Esophagus mucosa (tissue), 1 donor: Measurements from ENCODE around the gene IQCM. TPM values are rescaled to one million over a fixed set of nuclear protein-coding genes. Genes with fewer than 3 reads are reported as not detected.
A peak's percentile ranks its signal among the peaks of the same experiment; 100 is the strongest.
"Not testable (repeated sequence)": the region's sequence is repeated elsewhere in the genome, so short reads cannot be mapped to it uniquely, and the experiment has no call there.

Source experiments
- ATAC-seq: fragments of 200-7000 bp; cut with Tn5 transposase; one replicate; pipeline ENCODE4 v1.9.1; 2020
- total RNA-seq: library from RNA; stranded (reverse); gene quantifications from one replicate; pipeline ENCODE4 v1.2.4, GENCODE V29; 2023
- donor health status: DM: yes; HTN: yes; CAD: no.

Gene IQCM
- total RNA-seq, 1 donor from 2014 or later, result not detected

DNA sequence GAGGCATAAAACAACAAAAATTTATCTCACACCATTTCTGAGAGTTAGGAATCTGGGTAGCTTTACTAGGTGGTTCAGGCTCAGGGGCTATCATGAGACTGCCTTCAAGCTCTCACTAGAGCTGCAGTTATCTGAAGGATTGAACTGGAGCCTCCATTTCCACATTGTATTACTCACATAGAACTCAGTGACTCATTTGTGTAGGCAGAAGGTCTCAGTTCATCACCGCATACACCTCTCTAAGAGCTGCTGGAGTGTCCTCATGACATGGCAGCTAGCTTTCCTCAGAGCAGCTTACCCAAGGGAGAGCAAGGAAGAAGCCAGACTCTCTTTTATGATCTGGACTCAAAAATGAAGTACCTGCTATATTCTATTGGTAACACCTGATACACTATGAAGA is 389.2 kb downstream of the IQCM start:
- no peak for ATAC-seq

DNA sequence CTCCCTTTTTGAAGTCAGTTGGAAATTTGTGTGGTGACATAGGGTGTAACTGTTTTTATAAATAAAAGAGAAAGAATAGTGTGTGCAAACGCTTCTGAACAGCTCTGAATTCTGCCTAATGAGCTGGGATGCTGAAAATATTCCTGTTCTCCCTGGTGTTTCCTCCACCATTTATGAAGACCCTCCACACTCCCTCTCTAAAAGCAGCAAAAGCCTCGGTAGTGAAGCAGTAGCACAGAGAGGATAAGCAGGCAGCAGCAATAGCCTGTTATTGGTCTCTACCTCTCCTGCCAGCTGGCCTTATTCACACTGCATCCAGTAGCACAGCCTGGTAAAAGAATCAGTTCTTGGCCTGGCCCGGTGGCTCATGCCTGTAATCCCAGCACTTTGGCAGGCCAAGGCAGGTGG is 406.1 kb downstream of the IQCM start:
- ATAC-seq, result no peak

DNA sequence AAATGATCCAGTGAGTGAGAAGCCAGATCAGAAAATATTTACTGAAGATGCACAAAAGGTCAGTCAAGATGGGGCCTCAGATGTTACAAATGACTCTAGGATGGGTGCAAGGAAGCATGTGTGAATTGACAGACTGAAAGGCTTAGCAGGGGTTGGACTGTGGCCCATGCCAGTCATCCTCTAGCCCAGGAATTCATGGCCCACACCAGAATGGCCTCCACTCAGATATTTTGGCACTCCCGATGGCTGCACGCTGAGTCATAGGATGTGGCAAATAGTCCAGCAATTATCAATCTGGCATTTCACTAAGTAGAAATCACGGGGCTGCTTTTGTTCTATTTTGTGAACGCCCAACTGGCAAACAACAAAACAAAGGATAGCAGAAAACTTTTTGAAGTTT is 406.5 kb downstream of the IQCM start:
- ATAC-seq, result no peak

DNA sequence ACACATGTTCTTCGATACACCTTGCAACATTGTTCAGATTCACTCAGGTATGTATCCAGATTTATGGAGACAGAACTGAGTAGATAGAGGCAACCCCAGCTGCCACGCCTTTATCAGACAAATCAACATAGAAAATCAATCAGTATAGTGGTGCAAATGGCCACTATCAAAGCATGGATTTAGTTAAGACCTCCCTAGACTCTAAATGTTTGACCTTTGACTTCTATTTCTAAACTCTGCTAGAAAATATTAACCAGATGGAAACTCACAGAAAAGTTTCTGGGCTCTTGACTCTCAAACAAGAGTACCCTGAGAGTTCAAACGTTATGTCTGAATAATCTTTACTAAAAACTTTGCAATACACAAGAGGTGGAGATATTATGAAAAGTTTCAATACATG is 411.5 kb downstream of the IQCM start:
- no peak for ATAC-seq

DNA sequence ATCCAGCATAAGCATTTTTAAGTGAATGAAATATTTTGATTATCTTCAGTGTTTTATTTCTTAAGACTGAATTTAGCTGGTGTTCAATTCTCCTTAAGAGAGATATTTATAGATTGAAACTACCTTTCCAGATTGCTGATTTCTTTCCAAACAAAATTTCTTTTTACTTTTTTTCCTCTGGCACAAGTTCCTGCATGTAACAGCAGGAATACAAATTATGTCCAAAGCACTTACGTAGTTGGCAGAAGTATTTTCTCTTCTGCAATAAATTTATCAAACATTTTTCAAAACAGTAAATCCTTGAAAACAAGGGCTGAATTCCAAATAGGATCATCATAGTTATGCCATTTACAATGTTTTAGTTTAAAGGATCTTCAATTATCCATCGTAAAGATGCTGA is 412.6 kb downstream of the IQCM start:
- no peak for ATAC-seq

DNA sequence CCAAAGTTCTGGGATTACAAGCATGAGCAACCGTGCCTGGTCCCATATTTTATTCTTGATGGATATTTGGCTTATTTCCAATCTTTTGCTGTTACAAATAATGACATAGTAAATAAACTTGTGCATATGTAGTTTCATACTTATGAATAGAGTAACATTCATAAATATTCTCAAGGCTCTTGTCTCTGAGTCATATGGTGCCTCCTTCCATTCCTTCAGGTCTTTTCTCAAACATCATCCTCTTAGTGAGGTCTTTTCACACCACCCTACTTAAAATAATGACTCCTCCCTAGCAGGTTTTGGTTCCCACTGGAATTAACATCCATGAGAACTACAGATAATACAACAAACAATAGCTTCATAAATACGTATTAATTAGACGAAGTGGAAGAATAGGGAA is 416.6 kb downstream of the IQCM start:
- ATAC-seq, result no peak

DNA sequence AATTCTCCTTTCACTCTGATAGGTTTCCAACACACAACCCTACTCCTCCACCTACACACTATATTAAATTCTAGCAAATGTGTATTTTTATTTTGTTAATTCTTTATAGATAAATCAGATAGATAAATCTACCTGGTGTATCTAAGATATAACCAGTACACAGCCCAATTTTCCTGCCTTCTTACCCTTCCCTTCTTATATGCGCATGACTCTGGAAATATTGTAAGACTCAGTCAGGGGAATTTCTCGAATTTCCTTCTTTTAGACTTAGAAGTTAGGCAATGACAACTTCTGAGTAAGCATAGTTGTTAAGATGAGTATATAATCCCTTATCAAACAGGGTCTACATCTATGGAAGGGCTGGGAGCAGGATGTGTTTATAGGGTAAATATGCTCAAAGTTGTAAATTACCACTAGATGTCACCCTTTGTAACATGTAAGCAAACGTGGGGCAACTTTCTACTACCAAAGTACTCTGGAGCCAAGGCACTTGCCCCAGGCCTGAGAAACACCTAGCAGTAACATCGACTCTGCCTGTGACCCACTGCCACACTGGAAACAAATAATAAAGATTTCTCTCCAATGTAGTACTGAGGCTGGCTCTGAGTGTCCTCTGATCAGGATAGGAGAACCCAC is 444.7 kb downstream of the IQCM start:
- peak; percentile 64 for ATAC-seq

DNA sequence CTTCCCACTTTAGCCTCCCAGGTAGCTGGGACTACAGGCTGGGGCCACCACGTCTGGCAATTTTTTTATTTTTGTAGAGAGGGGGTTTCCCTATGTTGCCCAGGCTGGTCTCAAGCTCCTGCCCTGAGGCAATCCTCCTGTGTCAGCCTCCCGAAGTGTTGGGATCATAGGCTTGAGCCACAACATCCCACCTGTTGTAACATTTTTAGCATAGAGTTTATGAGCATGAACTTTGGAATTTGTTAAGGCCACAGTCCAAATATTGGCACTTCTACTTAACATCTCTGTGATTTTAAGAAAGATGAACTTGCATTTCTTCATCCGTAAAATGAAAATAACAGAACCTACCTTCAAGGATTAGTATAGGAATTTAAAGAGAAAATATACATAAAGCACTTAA is 445.6 kb downstream of the IQCM start:
- ATAC-seq, result no peak

DNA sequence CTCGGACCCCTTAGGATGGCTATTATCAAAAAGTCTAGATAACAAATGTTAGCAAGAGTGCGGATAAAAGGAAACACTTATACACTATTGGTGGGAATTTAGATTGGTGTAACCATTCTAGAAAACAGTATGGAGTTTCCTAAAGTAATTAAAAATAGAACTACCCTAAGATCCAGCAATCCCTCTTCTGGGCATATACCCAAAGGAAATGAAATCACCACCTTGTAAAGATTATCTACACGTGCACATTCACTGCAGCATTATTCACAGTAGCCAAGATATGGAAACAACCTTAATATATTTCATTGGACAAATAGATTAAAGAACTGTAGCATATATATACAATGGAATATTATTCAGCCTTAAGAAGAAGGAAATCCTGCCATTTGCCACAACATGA is 462.4 kb downstream of the IQCM start:
- ATAC-seq, result no peak

DNA sequence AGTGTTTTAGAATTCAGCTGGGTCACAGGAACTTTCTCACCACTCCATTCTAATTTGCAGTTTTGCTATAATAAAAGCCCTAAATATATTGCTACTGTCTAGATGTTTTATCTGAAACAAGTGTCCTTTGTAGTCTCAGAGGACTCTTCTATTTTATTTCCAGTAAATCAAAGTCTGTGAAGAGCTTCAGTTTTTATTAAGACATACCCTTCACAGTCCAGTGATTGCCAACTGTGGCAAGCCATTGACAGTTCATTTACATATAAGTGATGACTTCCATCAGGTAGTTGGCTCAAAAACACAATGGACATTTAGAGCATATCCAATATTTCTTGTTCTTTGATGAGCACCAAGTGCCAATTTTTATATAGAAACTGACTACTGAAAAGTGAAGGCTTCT is 466.1 kb downstream of the IQCM start:
- ATAC-seq, result no peak

DNA sequence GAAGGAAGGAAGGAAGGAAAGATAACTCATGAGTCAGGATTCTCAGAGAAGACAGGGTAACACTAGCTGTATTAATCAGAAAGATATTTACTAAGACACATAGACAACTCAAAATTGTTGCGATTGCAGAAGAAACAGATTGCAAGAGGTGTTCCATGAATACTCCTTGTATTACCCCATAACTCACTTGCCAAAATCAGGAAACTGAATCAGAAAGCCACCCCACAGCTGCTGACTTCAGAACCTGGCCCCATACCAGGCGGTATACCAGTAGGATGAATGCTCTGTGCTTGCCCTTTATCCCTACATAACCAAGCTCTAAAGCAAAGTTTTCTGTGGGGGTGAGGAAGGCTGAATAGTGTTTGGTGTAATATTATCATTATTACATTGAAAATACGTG is 468.5 kb downstream of the IQCM start:
- ATAC-seq, result no peak

DNA sequence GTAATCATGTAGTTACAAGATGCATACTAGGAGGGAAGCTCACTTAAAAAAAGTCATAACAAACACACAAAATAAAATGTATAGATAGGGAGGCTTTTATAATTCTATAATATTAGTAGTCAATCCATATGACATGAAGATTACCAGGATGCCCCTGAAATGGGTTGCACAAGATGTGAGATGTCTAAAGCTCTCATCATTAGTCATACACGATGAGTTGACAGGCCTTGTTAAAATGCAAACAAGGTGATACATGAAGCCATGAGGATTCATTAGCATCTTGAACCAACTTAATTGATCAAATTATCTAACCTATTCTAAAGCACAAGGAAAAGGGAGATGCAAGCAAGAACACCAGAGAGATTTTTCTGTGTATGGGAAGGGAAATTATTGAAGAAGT is 470.2 kb downstream of the IQCM start:
- ATAC-seq, result no peak

DNA sequence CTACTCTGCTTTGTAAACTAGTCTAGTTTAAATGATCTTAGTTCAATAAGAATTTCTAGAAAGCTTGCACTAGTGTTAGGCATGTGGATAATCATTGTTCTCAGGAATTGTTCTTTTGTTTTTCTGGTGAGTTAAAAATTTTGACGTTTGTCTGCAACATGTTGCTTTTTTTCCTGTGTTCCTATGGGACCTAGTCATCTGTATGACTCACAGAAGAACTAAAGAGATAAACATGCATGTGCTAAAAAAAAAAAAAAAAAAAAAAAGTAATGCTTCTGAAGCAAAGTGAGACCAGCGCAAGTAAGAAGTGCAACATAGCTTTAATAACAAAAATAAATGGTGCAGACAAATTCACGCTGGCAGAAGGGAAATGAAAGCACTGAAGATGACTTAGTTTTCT is 471.2 kb downstream of the IQCM start:
- ATAC-seq, result no peak

DNA sequence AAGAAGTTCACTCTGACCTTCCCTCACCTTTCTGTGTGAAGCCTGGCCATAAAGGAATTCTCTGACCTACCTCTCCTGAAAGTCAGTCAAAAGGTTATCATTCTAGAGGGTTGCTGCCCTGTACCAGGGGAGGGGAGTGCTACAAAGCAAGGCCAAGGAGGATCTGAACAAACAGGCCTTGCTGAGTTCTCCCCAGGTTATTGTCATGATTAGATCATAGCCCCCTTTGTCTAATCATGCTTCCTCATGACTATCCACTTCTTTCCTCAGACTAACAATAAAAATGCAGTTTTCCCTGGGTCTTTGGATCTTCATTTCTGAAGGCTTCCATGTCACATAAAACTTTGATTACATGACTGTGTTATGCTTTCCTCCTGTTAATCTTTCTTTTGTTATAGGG is 472.0 kb downstream of the IQCM start:
- ATAC-seq, result no peak

DNA sequence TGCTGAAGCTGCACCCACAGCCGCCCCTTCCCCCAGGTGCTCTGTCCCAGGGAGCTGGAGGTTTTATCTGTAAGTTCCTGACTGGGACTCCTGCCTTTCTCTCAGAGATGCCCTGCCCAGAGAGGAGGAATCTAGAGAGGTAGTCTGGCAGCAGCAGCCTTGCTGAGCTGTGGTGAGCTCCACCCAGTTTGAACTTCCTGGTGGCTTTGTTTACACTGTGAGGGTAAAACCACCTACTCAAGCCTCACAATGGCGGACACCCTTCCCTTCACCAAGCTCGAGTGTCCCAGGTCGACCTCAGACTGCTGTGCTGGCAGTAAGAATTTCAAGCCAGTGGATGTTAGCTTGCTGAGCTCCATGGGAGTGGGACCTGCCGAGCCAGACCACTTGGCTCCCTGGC is 474.5 kb downstream of the IQCM start:
- not testable (repeated sequence) for ATAC-seq

DNA sequence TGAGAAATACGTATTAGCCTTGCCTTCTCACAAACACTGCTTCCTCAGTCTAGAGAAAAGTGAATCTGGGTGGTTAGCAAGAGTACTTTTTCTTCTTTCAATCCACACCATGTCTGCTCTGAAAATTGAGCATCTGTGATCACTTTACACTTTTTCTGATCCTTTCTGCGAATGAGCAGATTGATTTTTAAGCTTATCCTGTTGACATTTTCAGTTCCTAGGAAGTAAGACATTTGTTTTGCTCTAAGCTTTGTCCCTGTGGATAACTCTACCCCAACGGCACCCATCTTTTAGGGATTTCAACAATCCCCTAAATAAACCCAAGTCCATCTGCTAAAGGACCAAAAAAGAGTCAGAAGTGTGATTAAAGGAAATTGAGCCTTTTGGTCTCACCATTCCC is 487.5 kb downstream of the IQCM start:
- ATAC-seq, result no peak

DNA sequence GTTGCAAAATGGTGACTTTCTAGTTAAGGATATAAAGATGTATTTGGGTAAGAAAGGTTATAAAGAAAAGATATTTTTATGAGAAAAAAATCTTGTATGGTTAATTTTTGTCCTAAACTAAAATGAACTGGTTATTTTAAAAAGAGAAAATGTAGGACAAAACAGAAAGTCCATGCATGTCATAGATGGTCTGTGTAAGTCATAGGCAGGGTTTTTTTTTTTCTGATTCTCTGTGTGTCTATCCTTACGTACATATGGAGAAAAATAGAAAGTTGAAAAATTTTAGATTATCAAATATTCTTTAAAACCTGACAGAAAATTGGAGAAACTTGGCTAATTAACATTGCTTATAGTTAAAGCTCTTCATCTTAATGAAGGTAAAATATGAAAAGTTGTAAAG is 493.4 kb downstream of the IQCM start:
- ATAC-seq, result no peak

DNA sequence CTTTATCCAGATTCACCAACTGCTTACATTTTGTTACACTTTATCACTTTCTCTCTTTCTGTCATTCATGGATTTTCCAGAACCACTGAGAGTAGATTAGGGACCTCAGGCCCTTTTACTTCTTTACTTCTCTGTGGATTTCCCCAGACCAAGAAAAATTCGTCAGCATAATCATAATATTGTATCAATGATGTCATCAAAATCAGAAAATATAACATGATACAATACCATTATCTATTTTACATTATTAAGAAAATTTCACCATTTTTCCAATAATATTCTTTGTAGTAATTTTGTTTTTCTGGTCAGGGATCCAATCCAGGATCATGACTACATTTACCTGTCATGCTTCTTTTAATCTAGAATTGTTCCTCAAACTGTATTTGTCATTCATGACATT is 494.2 kb downstream of the IQCM start:
- ATAC-seq, result no peak

DNA sequence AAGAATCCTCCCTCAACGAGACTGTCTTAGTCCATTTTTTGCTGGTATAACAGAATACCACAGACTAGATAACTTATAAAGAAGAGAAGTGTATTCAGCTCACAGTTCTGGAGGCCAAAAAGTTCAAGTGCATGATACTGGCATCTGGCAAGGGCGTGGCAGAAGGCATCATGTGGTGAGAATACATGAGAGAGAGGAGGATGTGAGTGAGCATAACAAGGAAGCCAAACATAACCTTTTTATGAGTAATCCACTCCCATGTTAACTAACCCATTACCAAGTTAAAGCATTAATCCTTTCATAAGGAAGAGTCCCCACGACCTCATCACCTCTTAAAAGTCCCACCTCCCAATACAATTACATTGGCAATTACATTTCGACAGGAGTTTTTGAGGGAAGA is 504.6 kb downstream of the IQCM start:
- no peak for ATAC-seq

DNA sequence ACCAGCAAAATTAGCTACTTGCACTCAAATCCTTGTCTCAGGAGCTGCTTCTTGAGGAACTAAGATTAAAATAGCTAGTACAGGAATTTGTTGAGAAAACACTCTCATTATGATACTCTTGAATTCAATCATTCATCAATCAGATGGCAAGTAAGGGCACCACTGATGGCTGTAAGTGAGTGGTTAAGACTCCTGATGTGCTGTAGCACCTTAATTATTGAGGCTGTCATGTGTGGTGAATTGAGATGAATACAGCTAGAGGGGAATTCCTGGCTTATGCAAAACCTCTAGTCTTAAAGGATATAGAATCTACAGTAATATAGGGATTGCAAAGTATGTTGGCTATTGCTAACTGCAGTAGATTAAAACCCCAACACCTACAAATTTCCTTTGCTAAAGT is 509.1 kb downstream of the IQCM start:
- ATAC-seq, result no peak
